WTC11 (cell line): ENCODE data around the gene RPS8. TPM values are rescaled to one million over a fixed set of nuclear protein-coding genes. Genes with fewer than 3 reads are reported as not detected.
"Not testable (repeated sequence)": the region's sequence is repeated elsewhere in the genome, so short reads cannot be mapped to it uniquely, and the experiment has no call there.

Experiments
- ATAC-seq: fragments of 200-7000 bp; cut with Tn5 transposase; 2 replicates; pipeline ENCODE4 v1.10.0; 2021; ENCODE audit warnings: mild to moderate bottlenecking, moderate library complexity
- CTCF ChIA-PET: fragments of 300-600 bp; sonication (Branson Sonifier 250); formaldehyde crosslinking; loops from one replicate; lab custom pipeline; 2021; ENCODE audit warnings: antibody characterized with exemption; lab: Charles Lee
- POLR2A ChIA-PET: fragments of 350-600 bp; sonication (Branson Sonifier 250); formaldehyde crosslinking; loops from one replicate; lab custom pipeline; 2021; ENCODE audit warnings: antibody characterized with exemption; lab: Charles Lee
- DNase-seq: peaks from one replicate; pipeline ENCODE4 v3.0.0; 2021; ENCODE audit warnings: low spot score
- H3K27ac Mint-ChIP-seq: 2 replicates; pipeline ENCODE4 v1.8.0; 2021; ENCODE audit warnings: mixed read lengths
- H3K27me3 Mint-ChIP-seq: 2 replicates; pipeline ENCODE4 v1.8.0; 2021; ENCODE audit warnings: low read depth, mild to moderate bottlenecking, moderate library complexity, mixed read lengths
- H3K36me3 Mint-ChIP-seq: 2 replicates; pipeline ENCODE4 v1.8.0; 2021; ENCODE audit warnings: mixed read lengths
- H3K4me1 Mint-ChIP-seq: 2 replicates; pipeline ENCODE4 v1.8.0; 2022; ENCODE audit warnings: mixed read lengths
- H3K4me3 Mint-ChIP-seq: 2 replicates; pipeline ENCODE4 v1.8.0; 2021; ENCODE audit warnings: mild to moderate bottlenecking, moderate library complexity, mixed read lengths
- H3K9me3 Mint-ChIP-seq: 2 replicates; pipeline ENCODE4 v1.8.0; 2021; ENCODE audit warnings: mixed read lengths
- ATF1 ChIP-seq: sonication (generic); formaldehyde crosslinking; IDR thresholded peaks from 2 replicates; pipeline ENCODE4 v1.8.1; 2023; ENCODE audit warnings: mild to moderate bottlenecking, moderate library complexity, missing genetic modification reagents
- ATF2 ChIP-seq: sonication (generic); formaldehyde crosslinking; IDR thresholded peaks from 2 replicates; pipeline ENCODE4 v1.8.1; 2022; ENCODE audit warnings: low read depth, missing genetic modification reagents, borderline replicate concordance
- CREM ChIP-seq: sonication (generic); formaldehyde crosslinking; IDR thresholded peaks from 2 replicates; pipeline ENCODE4 v1.8.1; 2022; ENCODE audit warnings: mild to moderate bottlenecking, missing genetic modification reagents, moderate library complexity
- EMX1 ChIP-seq: fragments of 250-450 bp; sonication (Bioruptor Pico); IDR thresholded peaks from 2 replicates; pipeline ENCODE4 v1.8.0; 2021; ENCODE audit warnings: mild to moderate bottlenecking
- ETV6 ChIP-seq: sonication (generic); formaldehyde crosslinking; IDR thresholded peaks from 2 replicates; pipeline ENCODE4 v1.8.1; 2022; ENCODE audit warnings: mild to moderate bottlenecking, missing genetic modification reagents
- FOXK1 ChIP-seq: sonication (generic); formaldehyde crosslinking; IDR thresholded peaks from 2 replicates; pipeline ENCODE4 v1.8.0; 2022; ENCODE audit warnings: mild to moderate bottlenecking, moderate library complexity, missing genetic modification reagents
- GABPB1 ChIP-seq: sonication (generic); formaldehyde crosslinking; IDR thresholded peaks from 2 replicates; pipeline ENCODE4 v1.8.1; 2023; ENCODE audit warnings: mild to moderate bottlenecking, missing genetic modification reagents
- HMGA2 ChIP-seq: fragments of 250-450 bp; sonication (Bioruptor Pico); IDR thresholded peaks from 2 replicates; pipeline ENCODE4 v1.4.0; 2021; ENCODE audit warnings: mild to moderate bottlenecking, moderate library complexity
- HMGXB4 ChIP-seq: sonication (generic); formaldehyde crosslinking; IDR thresholded peaks from 2 replicates; pipeline ENCODE4 v1.8.1; 2023; ENCODE audit warnings: mild to moderate bottlenecking, moderate library complexity, missing genetic modification reagents
- JUN ChIP-seq: sonication (generic); formaldehyde crosslinking; IDR thresholded peaks from 2 replicates; pipeline ENCODE4 v1.8.0; 2023; ENCODE audit warnings: mild to moderate bottlenecking, missing genetic modification reagents
- MXD4 ChIP-seq: fragments of 250-450 bp; sonication (Bioruptor Pico); IDR thresholded peaks from 2 replicates; pipeline ENCODE4 v1.8.0; 2021; ENCODE audit warnings: mild to moderate bottlenecking, moderate library complexity, borderline replicate concordance
- MYBL2 ChIP-seq: sonication (generic); formaldehyde crosslinking; IDR thresholded peaks from 2 replicates; pipeline ENCODE4 v1.8.1; 2023; ENCODE audit warnings: mild to moderate bottlenecking, moderate library complexity, missing genetic modification reagents
- NFATC4 ChIP-seq: fragments of 250-450 bp; sonication (Bioruptor Pico); IDR thresholded peaks from 2 replicates; pipeline ENCODE4 v1.9.0; 2021; ENCODE audit warnings: mild to moderate bottlenecking
- RELA ChIP-seq: sonication (generic); formaldehyde crosslinking; IDR thresholded peaks from 2 replicates; pipeline ENCODE4 v1.8.1; 2022; ENCODE audit warnings: missing genetic modification reagents, mild to moderate bottlenecking, borderline replicate concordance
- SP1 ChIP-seq: sonication (generic); formaldehyde crosslinking; conservative IDR thresholded peaks from 2 replicates; pipeline ENCODE4 v1.8.1; 2022; ENCODE audit warnings: missing genetic modification reagents
- TP53 ChIP-seq: sonication (generic); formaldehyde crosslinking; IDR thresholded peaks from 2 replicates; pipeline ENCODE4 v1.8.1; 2023; ENCODE audit warnings: mild to moderate bottlenecking, missing genetic modification reagents
- USF1 ChIP-seq: sonication (generic); formaldehyde crosslinking; IDR thresholded peaks from 2 replicates; pipeline ENCODE4 v1.8.0; 2022; ENCODE audit warnings: mild to moderate bottlenecking, missing genetic modification reagents
- ZBTB21 ChIP-seq: sonication (generic); formaldehyde crosslinking; IDR thresholded peaks from 2 replicates; pipeline ENCODE4 v1.8.1; 2023; ENCODE audit warnings: mild to moderate bottlenecking, missing genetic modification reagents, borderline replicate concordance
- ZNF121 ChIP-seq: sonication (generic); formaldehyde crosslinking; IDR thresholded peaks from 2 replicates; pipeline ENCODE4 v1.8.0; 2023; ENCODE audit warnings: missing genetic modification reagents
- ZNF138 ChIP-seq: sonication (generic); formaldehyde crosslinking; conservative IDR thresholded peaks from 2 replicates; pipeline ENCODE4 v1.8.1; 2022; ENCODE audit warnings: mild to moderate bottlenecking, moderate library complexity, missing genetic modification reagents
- ZNF317 ChIP-seq: sonication (generic); formaldehyde crosslinking; IDR thresholded peaks from 2 replicates; pipeline ENCODE4 v1.8.1; 2023; ENCODE audit warnings: low read depth, mild to moderate bottlenecking, moderate library complexity, missing genetic modification reagents, borderline replicate concordance
- ZNF425 ChIP-seq: fragments of 250-450 bp; sonication (Bioruptor Pico); conservative IDR thresholded peaks from 2 replicates; pipeline ENCODE4 v1.9.0; 2021; ENCODE audit warnings: mild to moderate bottlenecking
- ZSCAN18 ChIP-seq: fragments of 250-450 bp; sonication (Bioruptor Pico); IDR thresholded peaks from 2 replicates; pipeline ENCODE4 v2.1.2; 2022; ENCODE audit warnings: mild to moderate bottlenecking, moderate library complexity
- total RNA-seq: library from RNA; stranded (reverse); gene quantifications from 3 replicates; pipeline ENCODE4 v1.2.3, GENCODE V29; 2021

The RPS8 gene
- total RNA-seq, 1 experiment from 2014 or later, result 2,343 TPM

- no peaks in the 10 kb centered on the region for H3K9me3 Mint-ChIP-seq
- CTCF ChIA-PET, result interaction anchor here (0.6 to 3.5 kb wide), 16 partner anchors 7 to 490 kb away, joined by 3 to 35 read pairs (median 6); partner anchors contain the start of genes ARMH1, DYNLT4, HECTD3 and PLK3
- H3K27me3 Mint-ChIP-seq, result peaks cover 7% of the 10 kb centered on the region
- H3K4me1 Mint-ChIP-seq, result peaks cover 29% of the 10 kb centered on the region
- peak overlapping the region; percentile 79 for H3K4me3 Mint-ChIP-seq
- POLR2A ChIA-PET, result interaction anchor here (0.6 to 2.5 kb wide), 13 partner anchors 9 to 508 kb away, joined by 3 to 43 read pairs (median 5); partner anchors contain the start of genes HECTD3, PLK3, RNU5D-1 and RPS8
- ATAC-seq (peak; percentile 31), DNase-seq (peak; percentile 53)
- H3K27ac Mint-ChIP-seq, result no peak overlapping the region
- no peak for TF ChIP-seq GABPB1 (CRISPR knock-in tag)
- TF ChIP-seq FOXK1 (CRISPR knock-in tag), result no peak; the same call in 1 of the 2 replicates
- no peak for TF ChIP-seq EMX1 (CRISPR knock-in tag)
- TF ChIP-seq JUN (CRISPR knock-in tag), result no peak
- no peak for TF ChIP-seq ZSCAN18 (CRISPR knock-in tag)
- no peak for TF ChIP-seq RELA
- TF ChIP-seq ZNF425, result no peak
- TF ChIP-seq CREM (CRISPR knock-in tag), result peak; percentile 59; the same call in 1 of the 2 replicates
- TF ChIP-seq ETV6 (CRISPR knock-in tag), result no peak
- peak; percentile 81; the same call in 1 of the 2 replicates for TF ChIP-seq TP53
- no peak for TF ChIP-seq ATF2 (CRISPR knock-in tag)
- no peak for TF ChIP-seq NFATC4 (CRISPR knock-in tag)
- TF ChIP-seq ZNF317 (CRISPR knock-in tag), result peak; percentile 42; the same call in 1 of the 2 replicates
- no peak for TF ChIP-seq USF1 (CRISPR knock-in tag)
- no peak for TF ChIP-seq MXD4 (CRISPR knock-in tag)
- 0 out of 2 replicates have a peak, but pooled peaks have one; percentile 69 for TF ChIP-seq ATF1 (CRISPR knock-in tag)
- peak; percentile 73; the same call in 1 of the 2 replicates for TF ChIP-seq ZNF138
- TF ChIP-seq ZNF121, result no peak
- no peak for TF ChIP-seq MYBL2
- TF ChIP-seq ZBTB21 (CRISPR knock-in tag), result 0 out of 2 replicates have a peak, but pooled peaks have one; percentile 22
- no peak for TF ChIP-seq SP1 (CRISPR knock-in tag)
- TF ChIP-seq HMGA2, result no peak
- TF ChIP-seq HMGXB4 (CRISPR knock-in tag), result peak; percentile 69; the same call in 1 of the 2 replicates
- H3K36me3 Mint-ChIP-seq, result no peaks in the 10 kb centered on the region
These were observed 37.6 kb downstream of the RPS8 start for GRCh38 chr1:44812822-44813543.

GRCh38 chr1:44815926-44816325 is 40.6 kb downstream of the RPS8 start:
- not testable (repeated sequence) for DNase-seq, ATAC-seq, H3K9me3 Mint-ChIP-seq, H3K36me3 Mint-ChIP-seq, H3K27me3 Mint-ChIP-seq, H3K4me3 Mint-ChIP-seq
- ChIA-PET POLR2A (interaction anchor here (1.2 kb wide), 1 partner anchor 35 kb away, joined by 4 read pairs; no protein-coding TSS in a partner anchor), CTCF (interaction anchor here (0.7 to 2.9 kb wide), 2 partner anchors 10 to 16 kb away, joined by 3 to 14 read pairs; partner anchors contain the start of genes DYNLT4 and PLK3)
- Mint-ChIP-seq H3K27ac (0 out of 2 replicates have a peak overlapping the region, but pooled peaks have one; percentile 89), H3K4me1 (peaks cover 23% of the 10 kb centered on the region)
